HG03280 (cell line): ENCODE data around the gene BPIFA1.

Experiments used
- ATAC-seq: cut with Tn5 transposase; IDR thresholded peaks from one replicate; pipeline ENCODE4 v1.9.1; 2021; ENCODE audit warnings: mild to moderate bottlenecking, moderate library complexity; ENCODE audit not compliant: unreplicated experiment

The BPIFA1 gene

DNA sequence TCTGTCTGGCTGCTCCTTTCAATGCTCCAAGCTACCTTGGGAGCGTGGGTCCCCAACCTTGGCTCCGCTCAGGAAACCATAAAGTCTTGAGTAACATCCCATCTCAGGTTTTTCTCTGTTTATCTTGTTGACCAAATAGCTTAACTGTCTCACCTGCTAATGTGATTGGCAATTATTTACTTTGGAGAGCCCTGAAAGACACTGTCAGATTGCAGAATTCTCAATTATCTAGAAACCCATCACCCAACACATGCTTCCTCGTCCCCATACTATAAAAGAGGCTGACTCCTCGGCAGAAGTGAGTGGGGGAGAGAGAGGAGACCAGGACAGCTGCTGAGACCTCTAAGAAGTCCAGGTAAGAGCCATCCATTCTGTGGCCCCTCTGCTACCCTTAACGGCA, at the start of gene BPIFA1:
Gene BPIFA1, plus strand, starts transcription at position 301 of the 400 bp plus-strand sequence. CDS start 1,716 bp downstream, outside the sequence.
- ATAC-seq = no peak

DNA sequence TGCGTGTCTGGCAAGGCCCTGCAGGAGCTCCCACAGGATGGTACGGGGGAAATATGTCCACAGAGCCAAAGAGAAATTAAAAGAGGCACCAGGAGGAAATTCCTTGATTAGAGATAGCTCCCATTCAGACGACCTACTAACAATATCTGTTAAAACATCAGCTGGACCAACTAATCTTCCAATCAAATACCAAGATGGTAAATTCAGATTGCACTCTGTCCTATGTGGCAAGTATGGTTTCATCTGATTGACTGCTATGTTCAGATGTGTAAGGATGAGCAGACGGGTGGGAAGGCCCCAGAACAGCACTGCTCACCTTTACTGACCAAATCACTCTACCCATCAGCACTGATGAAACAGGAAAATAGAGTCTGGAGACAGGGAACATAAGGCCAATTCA, 48.3 kb upstream of the BPIFA1 start:
- no peak for ATAC-seq

DNA sequence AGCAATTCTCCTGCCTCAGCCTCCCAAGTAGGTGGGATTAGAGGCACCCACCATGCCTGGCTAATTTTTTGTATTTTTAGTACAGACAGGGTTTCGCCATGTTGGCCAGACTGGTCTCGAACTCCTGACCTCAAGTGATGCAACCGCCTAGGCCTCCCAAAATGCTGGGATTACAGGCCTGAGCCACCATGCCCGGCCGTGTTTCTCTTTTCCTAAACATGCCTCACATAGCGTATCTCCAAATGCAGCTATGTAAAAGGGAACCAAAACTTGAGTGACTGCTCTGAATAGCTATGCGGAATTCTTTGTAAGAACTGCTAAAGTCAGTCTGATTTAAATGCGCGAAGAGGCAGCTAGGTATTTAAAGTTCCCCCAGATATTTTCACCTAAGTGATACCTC, 47.4 kb upstream of the BPIFA1 start:
- no peak for ATAC-seq

DNA sequence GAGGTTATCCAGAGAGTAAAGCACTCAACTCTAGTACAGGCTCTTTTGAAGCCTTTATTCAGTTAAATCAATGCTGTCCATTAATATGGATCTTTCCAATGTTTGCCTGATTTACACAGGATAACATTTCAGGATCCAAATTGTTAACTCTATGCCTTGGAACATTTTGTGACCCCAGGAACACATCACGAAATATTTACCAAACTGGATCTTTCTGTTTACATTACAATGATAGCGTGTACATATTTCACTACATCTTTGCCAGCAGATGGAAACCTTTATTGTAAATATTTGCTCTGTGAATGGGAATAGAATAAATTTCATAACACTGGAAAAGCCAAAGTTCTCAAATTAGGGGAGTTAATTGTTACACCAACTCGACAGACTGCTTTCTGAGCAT, 44.3 kb upstream of the BPIFA1 start:
- no peak for ATAC-seq

DNA sequence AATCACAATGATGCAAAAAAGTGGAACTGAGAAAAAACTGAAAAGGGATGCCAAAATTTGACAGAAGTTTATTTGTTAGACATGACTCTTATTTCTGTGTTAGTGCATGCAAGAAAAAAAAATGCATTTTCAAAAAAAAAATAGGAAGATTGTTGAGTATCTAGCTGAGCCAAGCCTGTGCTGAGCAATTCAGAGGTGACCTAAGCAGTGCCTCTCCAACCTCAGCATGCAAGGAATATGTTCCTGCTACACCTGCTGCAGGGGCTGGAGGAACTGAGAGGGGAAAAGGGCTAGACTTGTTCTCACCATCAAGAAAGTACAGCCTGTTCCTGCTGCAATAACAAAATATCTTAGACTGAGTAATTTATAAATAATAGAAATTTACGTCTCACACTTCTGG, 43.8 kb upstream of the BPIFA1 start:
- no peak for ATAC-seq

DNA sequence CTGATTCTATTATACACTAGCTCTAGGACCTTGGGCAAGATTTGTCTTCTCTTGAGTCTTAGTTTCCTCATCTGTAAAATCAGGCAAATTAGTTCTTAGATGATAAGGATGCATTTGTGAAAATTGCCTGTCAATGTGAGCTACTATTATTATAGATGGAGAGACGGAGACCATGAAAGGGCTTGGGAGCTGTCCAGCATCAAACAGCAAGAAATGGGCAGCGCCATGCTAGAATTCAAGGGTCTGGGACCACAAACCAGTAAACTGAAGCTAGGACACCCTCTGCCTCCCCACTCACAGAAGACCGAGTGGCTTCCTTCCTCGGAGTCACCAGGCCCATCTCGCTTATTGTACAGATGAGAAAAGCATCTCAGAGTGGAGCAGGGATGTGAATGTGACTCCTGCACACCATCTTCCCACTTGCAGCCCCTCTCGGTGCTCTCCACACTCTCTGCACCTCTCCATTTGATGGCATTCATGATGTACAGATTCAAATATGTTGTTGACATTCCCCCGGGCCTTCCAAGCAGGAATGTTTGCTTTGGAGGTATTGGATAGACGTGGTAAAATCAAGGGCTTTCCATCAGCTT, 42.8 kb upstream of the BPIFA1 start:
- no peak for ATAC-seq

DNA sequence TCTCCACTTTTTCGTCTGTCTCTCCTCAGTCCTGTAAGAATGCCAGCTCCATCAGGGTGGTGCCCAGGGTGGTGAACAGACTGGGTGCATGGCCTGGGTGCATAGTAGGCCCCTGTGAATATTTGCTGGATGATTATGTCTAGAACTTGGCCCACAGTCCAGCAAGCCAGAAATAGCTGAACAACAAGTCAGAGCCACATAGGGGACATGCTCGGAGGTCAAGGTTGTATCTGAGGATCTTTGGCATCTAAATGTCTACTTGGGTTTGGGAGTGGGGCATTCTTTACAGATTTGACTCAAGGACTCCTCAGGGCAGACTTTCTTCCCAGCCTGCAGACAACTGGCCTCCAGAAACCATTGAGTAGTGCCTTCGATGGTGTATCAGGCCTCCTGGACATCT, 36.8 kb upstream of the BPIFA1 start:
- no peak for ATAC-seq

DNA sequence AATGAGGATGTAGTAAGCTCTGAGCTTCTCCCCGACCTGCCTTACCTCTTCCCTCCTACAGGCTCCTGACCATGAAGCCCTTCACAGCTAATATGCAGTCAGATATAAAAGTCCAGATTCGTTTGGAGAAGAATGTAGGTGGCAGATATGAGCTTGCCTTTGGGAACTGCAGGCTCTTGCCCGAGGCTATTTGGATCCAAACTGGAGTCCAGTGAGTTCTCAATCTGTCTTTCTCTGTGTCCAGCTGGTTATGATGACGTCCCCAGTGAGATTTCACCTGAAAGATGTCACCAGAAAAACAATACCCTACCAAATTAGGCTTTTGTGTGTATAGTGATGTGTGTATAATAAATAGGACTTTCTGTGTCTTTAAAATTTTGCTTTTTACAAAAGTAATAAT, 33.3 kb upstream of the BPIFA1 start:
- ATAC-seq = no peak

DNA sequence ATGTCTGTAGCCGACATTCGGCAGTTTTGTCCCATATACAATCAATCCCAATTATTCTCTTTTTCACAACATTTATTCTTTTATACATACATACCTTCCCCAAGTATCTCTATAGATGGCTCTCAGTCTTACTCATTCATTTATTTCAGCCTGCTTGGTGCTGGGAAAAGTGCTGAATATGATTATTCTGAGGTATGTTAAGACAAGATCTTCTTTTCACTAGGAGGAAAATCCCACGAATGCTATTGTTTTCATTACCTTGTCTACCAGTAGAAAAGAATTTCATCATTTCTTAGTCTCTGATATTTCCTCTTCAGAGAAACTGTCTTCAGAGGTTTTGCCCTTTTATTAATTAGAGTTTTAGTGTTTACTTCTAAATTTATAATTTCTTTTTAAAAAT, 32.4 kb upstream of the BPIFA1 start:
- no peak for ATAC-seq

DNA sequence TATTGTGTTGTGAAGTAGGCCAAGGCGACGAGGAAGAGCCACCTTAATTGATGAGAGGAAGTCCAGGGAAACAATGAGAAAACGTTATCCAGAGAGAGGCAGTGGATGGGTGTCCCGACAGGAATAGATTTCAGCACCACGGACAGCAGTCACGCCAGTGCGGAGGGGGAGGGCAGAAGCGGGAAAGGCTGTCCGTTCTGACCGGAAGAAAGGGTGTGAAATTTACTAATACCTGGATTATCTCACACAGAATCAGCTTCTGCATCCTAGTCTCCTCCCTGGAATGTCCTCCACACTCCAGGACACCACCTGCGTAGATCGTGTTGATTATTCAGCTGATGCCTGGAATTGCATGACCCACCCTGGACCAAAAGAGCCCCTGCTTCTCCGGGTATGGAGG, 26.0 kb upstream of the BPIFA1 start:
- ATAC-seq = no peak

DNA sequence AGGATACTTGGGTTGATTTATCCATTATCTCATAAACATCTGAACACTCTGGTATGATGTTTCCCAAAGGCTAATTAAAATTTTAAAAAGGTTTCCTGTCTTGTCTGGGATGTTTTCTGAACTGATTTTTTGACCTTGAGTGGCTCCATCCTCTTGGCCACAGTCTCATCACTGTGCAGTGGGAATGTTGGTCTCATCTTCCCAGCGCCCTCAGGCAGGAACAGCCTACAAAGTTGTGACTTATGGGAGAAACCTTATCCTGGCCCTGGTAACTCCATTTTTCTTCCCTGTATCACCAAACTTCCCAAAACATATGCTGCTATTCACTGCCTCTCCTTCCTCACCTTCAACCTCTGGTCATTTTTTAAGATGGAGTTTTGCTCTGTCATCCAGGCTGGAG, 25.4 kb upstream of the BPIFA1 start:
- ATAC-seq = no peak

DNA sequence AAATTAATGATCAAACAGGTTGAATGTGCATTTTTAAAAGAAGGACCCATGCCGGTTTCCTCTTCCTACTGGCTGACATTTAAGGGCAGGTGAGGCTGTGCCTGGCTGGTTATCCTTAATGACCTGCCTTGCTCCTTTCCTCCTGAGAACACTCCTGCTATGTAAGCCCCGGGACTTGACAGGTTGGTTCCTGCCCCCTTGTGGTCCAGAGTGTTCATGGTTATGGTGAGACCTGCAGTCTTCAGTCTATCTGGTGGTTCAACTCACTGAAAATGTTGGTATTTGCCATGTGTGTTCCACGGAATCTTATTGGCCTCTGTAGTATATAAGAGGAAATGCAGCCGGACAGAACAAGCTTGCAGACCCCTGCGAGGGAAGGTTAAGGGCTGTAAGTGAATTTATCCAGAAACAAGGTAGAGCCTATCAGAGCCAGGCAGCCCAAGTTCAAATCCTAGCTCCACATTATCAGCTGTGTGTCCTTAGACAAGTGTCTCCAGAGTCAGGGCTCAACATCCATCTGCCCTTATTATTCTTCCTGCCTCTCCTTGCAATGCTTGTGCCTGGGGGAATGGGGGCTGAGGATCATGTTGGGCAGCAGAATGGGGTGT, 23.9 kb upstream of the BPIFA1 start:
- no peak for ATAC-seq

DNA sequence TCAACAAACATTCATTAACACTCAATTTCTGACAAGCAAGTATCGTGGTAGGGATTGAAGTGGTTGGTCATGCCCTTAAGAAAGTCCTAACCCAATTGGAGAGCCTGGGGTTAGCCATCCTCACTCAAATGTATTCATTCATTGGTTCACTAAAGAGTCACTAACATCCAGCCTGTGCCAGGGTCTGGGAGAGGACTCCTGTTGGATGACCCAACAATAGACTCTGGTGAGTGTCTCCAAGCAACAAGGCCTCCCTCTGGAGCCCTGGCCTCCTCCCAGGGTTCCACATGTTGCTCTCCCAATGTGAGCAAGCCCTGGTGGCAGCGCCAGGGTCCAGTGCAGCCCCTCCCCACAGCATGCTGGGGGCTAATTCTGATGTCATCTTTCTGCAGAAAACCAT, 18.7 kb upstream of the BPIFA1 start, which contains the start of gene BPIFA3:
Gene BPIFA3, plus strand, starts transcription at position 301 of the 400 bp plus-strand sequence. CDS start 185 bp downstream, outside the sequence.
- ATAC-seq = no peak

DNA sequence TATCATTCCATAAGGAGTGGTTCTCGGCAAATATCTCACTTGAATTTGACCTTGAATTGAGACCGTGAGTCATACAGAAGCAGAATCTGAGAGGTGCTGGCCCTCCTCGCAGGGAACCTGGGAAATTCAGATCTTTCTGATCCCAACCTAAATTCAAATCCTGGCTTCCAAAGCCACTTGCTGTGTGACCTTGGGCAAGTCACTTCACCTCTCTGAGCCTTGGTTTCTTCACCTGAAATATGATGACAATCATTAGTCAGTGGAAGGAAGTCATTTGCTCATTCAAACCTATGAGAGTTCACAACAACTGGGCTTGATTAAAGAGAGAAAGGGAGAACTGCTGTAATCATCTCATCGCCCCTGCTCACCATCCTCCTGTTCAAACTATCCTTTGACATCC, 11.4 kb upstream of the BPIFA1 start:
- no peak for ATAC-seq

DNA sequence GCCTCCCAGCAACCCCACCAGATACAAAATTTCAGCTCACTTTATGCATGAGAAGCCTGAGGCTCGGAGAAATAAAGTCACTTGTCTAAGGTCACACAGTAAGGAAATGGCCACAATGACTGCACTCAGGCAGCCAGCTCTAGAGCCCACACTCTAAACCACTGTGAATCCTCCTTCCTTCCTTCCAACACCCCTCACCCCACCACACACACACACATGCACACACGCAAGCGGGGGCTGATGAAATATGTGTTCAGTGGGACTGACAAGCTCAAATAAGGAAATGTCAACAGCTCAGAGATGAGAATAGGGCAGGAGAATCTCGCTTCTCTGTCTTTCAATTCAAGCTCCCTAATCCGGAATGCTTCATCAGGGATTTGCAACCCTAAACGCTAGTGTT, 6.0 kb upstream of the BPIFA1 start:
- no peak for ATAC-seq

DNA sequence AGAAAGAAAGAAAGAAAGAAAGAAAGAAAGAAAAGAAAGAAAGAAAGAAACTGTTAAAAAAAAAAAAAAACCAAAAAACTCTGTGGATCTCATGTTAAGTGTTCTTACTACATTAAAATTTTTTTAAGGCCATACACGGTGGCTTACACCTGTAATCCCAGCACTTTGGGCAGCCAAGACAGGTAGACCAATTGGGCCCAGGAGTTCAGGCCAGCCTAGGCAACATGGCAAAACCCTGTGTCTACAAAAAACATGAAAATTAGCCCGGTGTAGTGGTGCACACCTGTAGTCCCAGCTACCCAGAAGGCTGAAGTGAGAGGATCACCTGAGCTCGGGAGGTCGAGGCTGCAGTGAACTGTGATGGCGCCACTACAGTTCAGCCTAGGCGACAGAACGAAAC, 4.6 kb upstream of the BPIFA1 start:
- ATAC-seq = no peak

DNA sequence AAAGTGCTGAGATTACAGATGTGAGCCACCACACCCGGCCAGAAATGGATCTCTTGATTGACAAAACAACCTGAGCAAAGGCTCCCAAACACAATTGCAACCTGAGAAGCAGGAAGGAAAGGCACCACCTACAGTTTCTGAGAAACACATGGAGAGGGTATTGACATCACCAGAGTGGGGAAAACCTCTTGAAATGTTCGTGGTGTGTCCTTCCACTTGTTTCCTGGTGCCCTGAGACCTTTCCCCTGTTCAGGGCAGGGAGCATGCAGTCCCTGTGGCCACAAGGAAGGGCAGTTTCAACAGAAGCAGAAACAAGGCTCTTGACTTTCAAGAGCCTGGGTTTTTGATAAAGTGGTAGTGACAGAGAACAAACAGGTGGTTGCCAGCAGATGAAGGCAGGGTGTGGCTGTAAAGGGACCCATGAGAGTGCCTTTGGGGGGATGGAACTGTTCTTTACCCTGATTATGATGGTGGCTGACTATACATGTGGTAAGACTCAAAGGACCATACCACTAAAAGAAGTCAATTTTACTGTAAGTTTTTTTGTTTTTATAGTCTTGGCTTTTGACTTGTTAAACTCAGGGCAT, 3.2 kb upstream of the BPIFA1 start:
- ATAC-seq = no peak

DNA sequence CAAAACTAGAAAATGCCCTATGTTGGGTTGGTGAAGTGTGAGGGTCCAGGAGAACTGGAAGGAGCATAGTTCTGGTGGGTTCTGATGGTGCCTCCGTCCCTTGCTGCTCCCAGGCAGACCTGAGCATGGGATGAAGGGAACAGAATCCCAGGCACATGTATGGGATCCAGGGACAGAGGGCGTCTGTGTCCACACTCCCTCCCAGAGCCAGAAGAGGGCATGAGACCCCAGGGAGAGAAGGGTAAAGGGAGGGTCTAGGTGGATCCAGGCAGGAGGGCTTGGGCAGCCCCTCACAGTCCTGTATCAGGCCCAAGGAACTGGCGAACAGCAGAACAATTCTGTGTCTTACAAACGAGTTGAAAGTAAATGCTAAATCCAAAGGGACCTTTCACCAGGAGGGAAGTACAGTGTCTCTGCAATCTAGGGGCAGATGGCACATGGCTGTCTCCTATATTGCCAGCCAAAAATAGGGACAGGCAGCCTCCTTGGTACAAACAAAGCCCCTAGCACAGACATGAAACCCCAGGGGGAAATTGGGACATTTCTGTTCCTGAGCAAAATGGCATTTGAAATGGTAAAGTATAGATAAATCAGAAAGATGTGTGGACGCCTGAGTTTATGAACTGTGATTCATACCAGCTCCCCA, 2.5 kb upstream of the BPIFA1 start:
- no peak for ATAC-seq

DNA sequence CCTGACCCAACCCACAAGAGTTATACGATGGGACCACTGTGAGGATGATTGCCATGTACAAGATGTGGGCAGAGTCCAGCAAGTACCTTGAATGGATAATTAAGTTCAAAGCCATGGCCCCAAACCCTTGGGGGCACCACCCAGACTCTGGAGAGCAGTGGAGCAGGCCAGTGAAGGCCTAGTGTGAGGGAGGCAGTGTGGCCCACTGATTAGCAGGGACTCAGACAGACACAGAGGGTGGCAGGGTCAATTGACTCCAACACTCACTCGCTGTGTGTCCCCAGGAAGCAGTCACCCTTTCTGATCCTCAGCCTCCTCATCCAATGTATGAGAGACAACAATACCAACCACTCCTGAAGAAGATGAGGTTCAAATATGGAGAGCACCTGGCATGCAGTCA, 1.7 kb upstream of the BPIFA1 start:
- ATAC-seq = no peak

DNA sequence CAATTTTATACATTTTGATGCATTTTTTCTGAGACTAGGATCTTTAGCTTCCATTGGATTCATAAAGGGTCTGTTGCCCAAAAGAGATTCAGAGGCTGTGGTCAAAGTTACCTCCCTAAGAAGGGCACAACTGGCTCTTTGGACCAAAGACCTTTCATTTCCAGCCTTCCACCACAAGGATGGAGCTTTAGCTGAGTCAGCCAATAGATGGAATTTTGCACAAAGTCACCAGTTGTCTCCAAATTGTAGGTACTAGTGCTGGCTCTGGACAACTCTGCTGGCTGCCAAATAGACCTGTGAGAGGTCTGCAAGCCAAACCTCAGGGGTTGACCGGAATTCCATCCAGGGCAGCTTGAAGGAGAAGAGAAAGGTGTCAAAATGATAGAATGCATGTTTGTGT, 555 bp downstream of the BPIFA1 start:
- ATAC-seq = no peak

DNA sequence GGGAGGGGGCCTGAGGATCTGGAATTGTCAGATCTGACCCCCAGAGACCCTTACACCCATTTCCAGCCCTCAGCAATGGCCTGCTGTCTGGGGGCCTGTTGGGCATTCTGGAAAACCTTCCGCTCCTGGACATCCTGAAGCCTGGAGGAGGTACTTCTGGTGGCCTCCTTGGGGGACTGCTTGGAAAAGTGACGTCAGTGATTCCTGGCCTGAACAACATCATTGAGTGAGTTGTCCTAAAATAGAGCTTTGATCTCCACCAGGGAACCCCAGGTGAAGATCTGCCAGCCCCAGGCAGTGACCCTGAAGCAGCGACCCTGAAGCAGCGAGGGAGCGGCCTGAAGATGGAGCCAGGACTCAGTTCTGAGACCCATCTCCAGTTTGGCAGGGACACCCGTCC, 2.2 kb downstream of the BPIFA1 start:
- ATAC-seq = no peak

DNA sequence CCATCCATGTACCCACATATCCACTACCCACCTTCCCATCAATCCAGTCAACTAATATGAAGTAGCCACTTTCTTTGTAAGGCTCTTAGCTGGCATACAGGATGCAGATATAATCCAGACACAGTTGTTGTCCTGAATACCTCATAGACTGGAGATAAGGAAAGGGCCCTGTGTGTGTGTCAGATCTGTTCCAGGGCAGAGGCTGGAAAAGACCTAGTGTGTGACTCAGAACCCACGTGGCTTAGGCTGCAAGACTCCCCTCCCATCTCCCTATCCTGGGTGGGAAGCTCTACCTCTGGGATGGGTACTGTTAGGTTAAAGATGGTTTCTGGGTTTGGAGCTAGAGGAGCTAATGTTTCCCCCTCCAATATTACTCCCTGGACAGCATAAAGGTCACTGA, 3.6 kb downstream of the BPIFA1 start:
- ATAC-seq = no peak
